WTC11 (cell line): Measurements from ENCODE around the gene GRAMD2A. TPM values are rescaled to one million over a fixed set of nuclear protein-coding genes. Genes with fewer than 3 reads are reported as not detected.

Source experiments
- ATAC-seq: fragments of 200-7000 bp; cut with Tn5 transposase; 2 replicates; pipeline ENCODE4 v1.10.0; 2021; ENCODE audit warnings: mild to moderate bottlenecking, moderate library complexity
- CTCF ChIA-PET: fragments of 300-600 bp; sonication (Branson Sonifier 250); formaldehyde crosslinking; loops from one replicate; lab custom pipeline; 2021; ENCODE audit warnings: antibody characterized with exemption; lab: Charles Lee
- POLR2A ChIA-PET: fragments of 350-600 bp; sonication (Branson Sonifier 250); formaldehyde crosslinking; loops from one replicate; lab custom pipeline; 2021; ENCODE audit warnings: antibody characterized with exemption; lab: Charles Lee
- DNase-seq: peaks from one replicate; pipeline ENCODE4 v3.0.0; 2021; ENCODE audit warnings: low spot score
- H3K27ac Mint-ChIP-seq: 2 replicates; pipeline ENCODE4 v1.8.0; 2021; ENCODE audit warnings: mixed read lengths
- H3K27me3 Mint-ChIP-seq: 2 replicates; pipeline ENCODE4 v1.8.0; 2021; ENCODE audit warnings: low read depth, mild to moderate bottlenecking, moderate library complexity, mixed read lengths
- H3K36me3 Mint-ChIP-seq: 2 replicates; pipeline ENCODE4 v1.8.0; 2021; ENCODE audit warnings: mixed read lengths
- H3K4me1 Mint-ChIP-seq: 2 replicates; pipeline ENCODE4 v1.8.0; 2022; ENCODE audit warnings: mixed read lengths
- H3K4me3 Mint-ChIP-seq: 2 replicates; pipeline ENCODE4 v1.8.0; 2021; ENCODE audit warnings: mild to moderate bottlenecking, moderate library complexity, mixed read lengths
- H3K9me3 Mint-ChIP-seq: 2 replicates; pipeline ENCODE4 v1.8.0; 2021; ENCODE audit warnings: mixed read lengths
- ARID4B ChIP-seq: sonication (generic); formaldehyde crosslinking; IDR thresholded peaks from 2 replicates; pipeline ENCODE4 v1.8.0; 2023; ENCODE audit warnings: missing genetic modification reagents, mild to moderate bottlenecking, borderline replicate concordance
- ATF1 ChIP-seq: sonication (generic); formaldehyde crosslinking; IDR thresholded peaks from 2 replicates; pipeline ENCODE4 v1.8.1; 2023; ENCODE audit warnings: mild to moderate bottlenecking, moderate library complexity, missing genetic modification reagents
- CDX4 ChIP-seq: fragments of 250-450 bp; sonication (Bioruptor Pico); IDR thresholded peaks from 2 replicates; pipeline ENCODE4 v1.9.0; 2021; ENCODE audit warnings: moderate library complexity, mild to moderate bottlenecking, inconsistent platforms, borderline replicate concordance
- ELF4 ChIP-seq: sonication (generic); formaldehyde crosslinking; IDR thresholded peaks from 2 replicates; pipeline ENCODE4 v1.8.1; 2022; ENCODE audit warnings: low read depth, mild to moderate bottlenecking, moderate library complexity, missing genetic modification reagents
- ESRRA ChIP-seq: sonication (generic); formaldehyde crosslinking; IDR thresholded peaks from 2 replicates; pipeline ENCODE4 v1.8.1; 2022; ENCODE audit warnings: mild to moderate bottlenecking, missing genetic modification reagents, borderline replicate concordance
- ETV6 ChIP-seq: sonication (generic); formaldehyde crosslinking; IDR thresholded peaks from 2 replicates; pipeline ENCODE4 v1.8.1; 2022; ENCODE audit warnings: mild to moderate bottlenecking, missing genetic modification reagents
- FOXJ3 ChIP-seq: sonication (generic); formaldehyde crosslinking; IDR thresholded peaks from 2 replicates; pipeline ENCODE4 v1.9.0; 2021; ENCODE audit warnings: missing genetic modification reagents, mild to moderate bottlenecking, borderline replicate concordance
- IRF2 ChIP-seq: sonication (generic); formaldehyde crosslinking; IDR thresholded peaks from 2 replicates; pipeline ENCODE4 v1.8.0; 2022; ENCODE audit warnings: low read depth, missing genetic modification reagents, borderline replicate concordance
- JAZF1 ChIP-seq: fragments of 250-450 bp; sonication (Bioruptor Pico); IDR thresholded peaks from 2 replicates; pipeline ENCODE4 v1.9.0; 2021; ENCODE audit warnings: moderate library complexity, mild to moderate bottlenecking, inconsistent platforms
- KAT7 ChIP-seq: sonication (generic); formaldehyde crosslinking; IDR thresholded peaks from 2 replicates; pipeline ENCODE4 v1.8.1; 2023; ENCODE audit warnings: missing genetic modification reagents, mild to moderate bottlenecking, borderline replicate concordance
- MLX ChIP-seq: sonication (generic); formaldehyde crosslinking; IDR thresholded peaks from 2 replicates; pipeline ENCODE4 v1.8.1; 2023; ENCODE audit warnings: mild to moderate bottlenecking, missing genetic modification reagents, moderate library complexity
- MYBL2 ChIP-seq: sonication (generic); formaldehyde crosslinking; IDR thresholded peaks from 2 replicates; pipeline ENCODE4 v1.8.1; 2023; ENCODE audit warnings: mild to moderate bottlenecking, moderate library complexity, missing genetic modification reagents
- NFATC4 ChIP-seq: fragments of 250-450 bp; sonication (Bioruptor Pico); IDR thresholded peaks from 2 replicates; pipeline ENCODE4 v1.9.0; 2021; ENCODE audit warnings: mild to moderate bottlenecking
- NFYB ChIP-seq: sonication (generic); formaldehyde crosslinking; conservative IDR thresholded peaks from 2 replicates; pipeline ENCODE4 v1.8.0; 2022; ENCODE audit warnings: low read depth, missing genetic modification reagents
- PREB ChIP-seq: sonication (generic); formaldehyde crosslinking; IDR thresholded peaks from 2 replicates; pipeline ENCODE4 v1.8.1; 2022; ENCODE audit warnings: mild to moderate bottlenecking, missing genetic modification reagents, moderate library complexity, borderline replicate concordance
- SP1 ChIP-seq: sonication (generic); formaldehyde crosslinking; conservative IDR thresholded peaks from 2 replicates; pipeline ENCODE4 v1.8.1; 2022; ENCODE audit warnings: missing genetic modification reagents
- ZBTB21 ChIP-seq: sonication (generic); formaldehyde crosslinking; IDR thresholded peaks from 2 replicates; pipeline ENCODE4 v1.8.1; 2023; ENCODE audit warnings: mild to moderate bottlenecking, missing genetic modification reagents, borderline replicate concordance
- ZMAT4 ChIP-seq: fragments of 250-450 bp; sonication (Bioruptor Pico); IDR thresholded peaks from 2 replicates; pipeline ENCODE4 v1.9.0; 2021; ENCODE audit warnings: mild to moderate bottlenecking
- ZNF219 ChIP-seq: sonication (generic); formaldehyde crosslinking; IDR thresholded peaks from 2 replicates; pipeline ENCODE4 v1.8.0; 2023; ENCODE audit warnings: missing genetic modification reagents, mild to moderate bottlenecking, borderline replicate concordance
- total RNA-seq: library from RNA; stranded (reverse); gene quantifications from 3 replicates; pipeline ENCODE4 v1.2.3, GENCODE V29; 2021
- TF ChIP-seq, protein P1 (sequence below): sonication (generic); formaldehyde crosslinking; IDR thresholded peaks from 2 replicates; pipeline ENCODE4 v1.8.1; 2023; ENCODE audit warnings: mild to moderate bottlenecking, missing genetic modification reagents
- TF ChIP-seq, protein P2 (sequence below): sonication (generic); formaldehyde crosslinking; IDR thresholded peaks from 2 replicates; pipeline ENCODE4 v1.8.1; 2023; ENCODE audit warnings: mild to moderate bottlenecking, missing genetic modification reagents
- TF ChIP-seq, protein P3 (sequence below): sonication (generic); formaldehyde crosslinking; conservative IDR thresholded peaks from 2 replicates; pipeline ENCODE4 v1.8.1; 2023; ENCODE audit warnings: mild to moderate bottlenecking, low read depth, missing genetic modification reagents, moderate library complexity

GRAMD2A gene
- total RNA-seq, 1 experiment from 2014 or later, result 1.9 TPM

GRCh38 chr15:72231066-72231832, 33.7 kb upstream of the GRAMD2A start, which contains the start of gene PKM:
TSS of gene PKM (minus strand) at chr15:72231190. CDS start at chr15:72219097, 12,093 bp downstream.
- peak within 1 kb of the TSS; percentile 99 for H3K27ac Mint-ChIP-seq
- no peaks in the 10 kb centered on the region for H3K9me3 Mint-ChIP-seq
- H3K36me3 Mint-ChIP-seq, result peaks cover 12% of the 10 kb centered on the region
- H3K4me3 Mint-ChIP-seq, result peak within 1 kb of the TSS; percentile 99
- DNase-seq, result peak; percentile 99
- ATAC-seq, result peak; percentile 73
- peaks cover 44% of the 10 kb centered on the region for H3K27me3 Mint-ChIP-seq
- CTCF ChIA-PET, result interaction anchor here (0.8 to 1.5 kb wide), 4 partner anchors 19 to 55 kb away, joined by 3 to 4 read pairs (median 4); partner anchors contain the start of gene GRAMD2A
- H3K4me1 Mint-ChIP-seq, result peaks cover 46% of the 10 kb centered on the region
- POLR2A ChIA-PET, result interaction anchor here (0.9 to 1.1 kb wide), 3 partner anchors 9 to 42 kb away, joined by 3 to 8 read pairs (median 3); partner anchors contain the start of gene GRAMD2A
- TF ChIP-seq SP1 (peak; percentile 99), NFYB (CRISPR knock-in tag) (peak; percentile 82), IRF2 (no peak), MLX (CRISPR knock-in tag) (no peak), CDX4 (CRISPR knock-in tag) (no peak), ZBTB21 (peak; percentile 60; the same call in 1 of the 2 replicates), ARID4B (peak; percentile 58; the same call in 1 of the 2 replicates), ESRRA (CRISPR knock-in tag) (peak; percentile 88), PREB (0 out of 2 replicates have a peak, but pooled peaks have one; percentile 83), JAZF1 (no peak), NFATC4 (no peak), ELF4 (CRISPR knock-in tag) (0 out of 2 replicates have a peak, but pooled peaks have one; percentile 54), MYBL2 (CRISPR knock-in tag) (0 out of 2 replicates have a peak, but pooled peaks have one; percentile 70), FOXJ3 (no peak), KAT7 (CRISPR knock-in tag) (peak; percentile 94; the same call in 1 of the 2 replicates), ETV6 (CRISPR knock-in tag) (peak; percentile 90), ZNF219 (CRISPR knock-in tag) (no peak), ZMAT4 (CRISPR knock-in tag) (no peak), ATF1 (CRISPR knock-in tag) (no peak)
- TF ChIP-seq, protein P1, sequence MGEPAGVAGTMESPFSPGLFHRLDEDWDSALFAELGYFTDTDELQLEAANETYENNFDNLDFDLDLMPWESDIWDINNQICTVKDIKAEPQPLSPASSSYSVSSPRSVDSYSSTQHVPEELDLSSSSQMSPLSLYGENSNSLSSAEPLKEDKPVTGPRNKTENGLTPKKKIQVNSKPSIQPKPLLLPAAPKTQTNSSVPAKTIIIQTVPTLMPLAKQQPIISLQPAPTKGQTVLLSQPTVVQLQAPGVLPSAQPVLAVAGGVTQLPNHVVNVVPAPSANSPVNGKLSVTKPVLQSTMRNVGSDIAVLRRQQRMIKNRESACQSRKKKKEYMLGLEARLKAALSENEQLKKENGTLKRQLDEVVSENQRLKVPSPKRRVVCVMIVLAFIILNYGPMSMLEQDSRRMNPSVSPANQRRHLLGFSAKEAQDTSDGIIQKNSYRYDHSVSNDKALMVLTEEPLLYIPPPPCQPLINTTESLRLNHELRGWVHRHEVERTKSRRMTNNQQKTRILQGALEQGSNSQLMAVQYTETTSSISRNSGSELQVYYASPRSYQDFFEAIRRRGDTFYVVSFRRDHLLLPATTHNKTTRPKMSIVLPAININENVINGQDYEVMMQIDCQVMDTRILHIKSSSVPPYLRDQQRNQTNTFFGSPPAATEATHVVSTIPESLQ (CRISPR knock-in tag), result no peak
- TF ChIP-seq, protein P2, sequence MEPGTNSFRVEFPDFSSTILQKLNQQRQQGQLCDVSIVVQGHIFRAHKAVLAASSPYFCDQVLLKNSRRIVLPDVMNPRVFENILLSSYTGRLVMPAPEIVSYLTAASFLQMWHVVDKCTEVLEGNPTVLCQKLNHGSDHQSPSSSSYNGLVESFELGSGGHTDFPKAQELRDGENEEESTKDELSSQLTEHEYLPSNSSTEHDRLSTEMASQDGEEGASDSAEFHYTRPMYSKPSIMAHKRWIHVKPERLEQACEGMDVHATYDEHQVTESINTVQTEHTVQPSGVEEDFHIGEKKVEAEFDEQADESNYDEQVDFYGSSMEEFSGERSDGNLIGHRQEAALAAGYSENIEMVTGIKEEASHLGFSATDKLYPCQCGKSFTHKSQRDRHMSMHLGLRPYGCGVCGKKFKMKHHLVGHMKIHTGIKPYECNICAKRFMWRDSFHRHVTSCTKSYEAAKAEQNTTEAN (CRISPR knock-in tag), result peak; percentile 72; the same call in 1 of the 2 replicates
- TF ChIP-seq, protein P3, sequence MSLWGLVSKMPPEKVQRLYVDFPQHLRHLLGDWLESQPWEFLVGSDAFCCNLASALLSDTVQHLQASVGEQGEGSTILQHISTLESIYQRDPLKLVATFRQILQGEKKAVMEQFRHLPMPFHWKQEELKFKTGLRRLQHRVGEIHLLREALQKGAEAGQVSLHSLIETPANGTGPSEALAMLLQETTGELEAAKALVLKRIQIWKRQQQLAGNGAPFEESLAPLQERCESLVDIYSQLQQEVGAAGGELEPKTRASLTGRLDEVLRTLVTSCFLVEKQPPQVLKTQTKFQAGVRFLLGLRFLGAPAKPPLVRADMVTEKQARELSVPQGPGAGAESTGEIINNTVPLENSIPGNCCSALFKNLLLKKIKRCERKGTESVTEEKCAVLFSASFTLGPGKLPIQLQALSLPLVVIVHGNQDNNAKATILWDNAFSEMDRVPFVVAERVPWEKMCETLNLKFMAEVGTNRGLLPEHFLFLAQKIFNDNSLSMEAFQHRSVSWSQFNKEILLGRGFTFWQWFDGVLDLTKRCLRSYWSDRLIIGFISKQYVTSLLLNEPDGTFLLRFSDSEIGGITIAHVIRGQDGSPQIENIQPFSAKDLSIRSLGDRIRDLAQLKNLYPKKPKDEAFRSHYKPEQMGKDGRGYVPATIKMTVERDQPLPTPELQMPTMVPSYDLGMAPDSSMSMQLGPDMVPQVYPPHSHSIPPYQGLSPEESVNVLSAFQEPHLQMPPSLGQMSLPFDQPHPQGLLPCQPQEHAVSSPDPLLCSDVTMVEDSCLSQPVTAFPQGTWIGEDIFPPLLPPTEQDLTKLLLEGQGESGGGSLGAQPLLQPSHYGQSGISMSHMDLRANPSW (CRISPR knock-in tag), result no peak
